IMR-90 (cell line): Measurements from ENCODE around the gene SLC44A5. TPM values are rescaled to one million over a fixed set of nuclear protein-coding genes. Genes with fewer than 3 reads are reported as not detected.

Experiments used
- ATAC-seq: fragments of 200-7000 bp; cut with Tn5 transposase; 2 replicates; pipeline ENCODE4 v1.9.1; 2020; ENCODE audit warnings: low read depth, mild to moderate bottlenecking, moderate library complexity
- BruUV-seq: library from RNA; stranded (reverse); fragments of 400-500 nt; replicated peaks from 2 replicates; lab custom pipeline; 2021; lab: Mats Ljungman, UMichigan
- CTCF ChIA-PET: fragments of 300-600 bp; formaldehyde crosslinking; extraction: SDS; loops from one replicate; lab custom pipeline; 2021; ENCODE audit warnings: antibody characterized with exemption; lab: Yijun Ruan, JAX
- POLR2A ChIA-PET: fragments of 300-600 bp; sonication (Branson Sonifier 250); formaldehyde crosslinking; loops from one replicate; lab custom pipeline; 2022; ENCODE audit warnings: antibody characterized with exemption; ENCODE audit not compliant: unreplicated experiment; lab: Charles Lee
- DNase-seq: peaks from one replicate; pipeline ENCODE4 v3.0.0; 2013
- H2AFZ ChIP-seq: replicated peaks from 2 replicates; pipeline ENCODE3; 2013; ENCODE audit warnings: low read length, mild to moderate bottlenecking; ENCODE audit not compliant: poor library complexity
- H2AK5ac ChIP-seq: 2 replicates; pipeline ENCODE4 v1.6.1; 2013; ENCODE audit warnings: low read depth, low read length, inconsistent platforms
- H2AK9ac ChIP-seq: replicated peaks from 2 replicates; pipeline ENCODE3; 2013; ENCODE audit warnings: mild to moderate bottlenecking, low read depth, low read length, moderate library complexity; ENCODE audit not compliant: poor library complexity
- H2BK120ac ChIP-seq: 2 replicates; pipeline ENCODE4 v1.6.1; 2013; ENCODE audit warnings: low read depth, low read length, inconsistent platforms
- H2BK15ac ChIP-seq: 3 replicates; pipeline ENCODE4 v1.6.1; 2013; ENCODE audit warnings: low read depth, low read length, inconsistent platforms
- H2BK20ac ChIP-seq: 2 replicates; pipeline ENCODE4 v1.6.1; 2013; ENCODE audit warnings: low read depth, mild to moderate bottlenecking, inconsistent platforms, low read length, moderate library complexity
- H2BK5ac ChIP-seq: 2 replicates; pipeline ENCODE4 v1.6.1; 2013; ENCODE audit warnings: mild to moderate bottlenecking, low read depth, low read length, inconsistent platforms; ENCODE audit not compliant: poor library complexity, severe bottlenecking
- H3K14ac ChIP-seq: replicated peaks from 2 replicates; pipeline ENCODE4 v1.6.1; 2013; ENCODE audit warnings: low read depth, low read length, inconsistent platforms
- H3K18ac ChIP-seq: 2 replicates; pipeline ENCODE4 v1.6.1; 2013; ENCODE audit warnings: low read depth, low read length, control low read depth
- H3K23ac ChIP-seq: 2 replicates; pipeline ENCODE4 v1.6.1; 2013; ENCODE audit warnings: low read depth, low read length, inconsistent platforms
- H3K27ac ChIP-seq: 2 replicates; pipeline ENCODE4 v1.5.1; 2013; ENCODE audit warnings: mild to moderate bottlenecking, control low read depth, low read length; ENCODE audit not compliant: insufficient read depth
- H3K27me3 ChIP-seq: 2 replicates; pipeline ENCODE4 v1.6.1; 2013; ENCODE audit warnings: low read length; ENCODE audit not compliant: control insufficient read depth, insufficient read depth
- H3K36me3 ChIP-seq: 2 replicates; pipeline ENCODE4 v1.6.1; 2013; ENCODE audit warnings: low read length, mixed read lengths; ENCODE audit not compliant: control insufficient read depth, insufficient read depth
- H3K4ac ChIP-seq: 2 replicates; pipeline ENCODE4 v1.6.1; 2013; ENCODE audit warnings: low read depth, low read length, inconsistent platforms
- H3K4me1 ChIP-seq: 2 replicates; pipeline ENCODE4 v1.6.1; 2013; ENCODE audit warnings: low read length, mixed read lengths; ENCODE audit not compliant: control insufficient read depth, insufficient read depth
- H3K4me2 ChIP-seq: 2 replicates; pipeline ENCODE4 v1.6.1; 2013; ENCODE audit warnings: low read depth, mild to moderate bottlenecking, control low read depth, low read length, moderate library complexity
- H3K4me3 ChIP-seq: 2 replicates; pipeline ENCODE4 v1.5.1; 2013; ENCODE audit warnings: low read depth, mild to moderate bottlenecking, control low read depth, low read length, moderate library complexity; ENCODE audit not compliant: insufficient read depth
- H3K56ac ChIP-seq: 2 replicates; pipeline ENCODE4 v1.6.1; 2013; ENCODE audit warnings: low read length, inconsistent platforms; ENCODE audit not compliant: insufficient read depth; ENCODE audit errors: extremely low read depth
- H3K79me1 ChIP-seq, 2 experiments: 2 replicates each; pipeline ENCODE4 v1.6.1; 2013; ENCODE audit warnings: low read length in 2 of 2, inconsistent platforms in 1 of 2, low read depth in 1 of 2
- H3K9ac ChIP-seq: 2 replicates; pipeline ENCODE4 v1.6.1; 2013; ENCODE audit warnings: low read depth, low read length, control low read depth
- H3K9me1 ChIP-seq: 2 replicates; pipeline ENCODE4 v1.6.1; 2013; ENCODE audit warnings: low read length, inconsistent platforms; ENCODE audit not compliant: insufficient read depth
- H3K9me3 ChIP-seq: 2 replicates; pipeline ENCODE4 v1.6.1; 2013; ENCODE audit warnings: low read length; ENCODE audit not compliant: control insufficient read depth, insufficient read depth
- H4K20me1 ChIP-seq: 2 replicates; pipeline ENCODE4 v1.6.1; 2013; ENCODE audit warnings: low read length, inconsistent platforms; ENCODE audit not compliant: insufficient read depth
- H4K5ac ChIP-seq: 2 replicates; pipeline ENCODE4 v1.6.1; 2013; ENCODE audit warnings: mild to moderate bottlenecking, low read depth, low read length, control low read depth
- H4K8ac ChIP-seq, 2 experiments: 2 replicates each; pipeline ENCODE4 v1.6.1; 2013; ENCODE audit warnings: low read depth in 2 of 2, low read length in 2 of 2, control low read depth in 1 of 2, inconsistent platforms in 1 of 2
- H4K91ac ChIP-seq: 2 replicates; pipeline ENCODE4 v1.6.1; 2013; ENCODE audit warnings: low read depth, low read length, inconsistent platforms; ENCODE audit not compliant: insufficient read depth
- BHLHE40 ChIP-seq: fragments of 150-350 bp; IDR thresholded peaks from 2 replicates; pipeline ENCODE4 v1.6.1; 2016; ENCODE audit warnings: mild to moderate bottlenecking, low read depth, low read length
- CEBPB ChIP-seq: IDR thresholded peaks from 2 replicates; pipeline ENCODE4 v1.6.1; 2012; ENCODE audit warnings: low read depth, low read length, improper control_type of control experiment
- CHD1 ChIP-seq: IDR thresholded peaks from 2 replicates; pipeline ENCODE4 v1.6.1; 2012; ENCODE audit warnings: low read depth, low read length, improper control_type of control experiment
- FOS ChIP-seq: fragments of 150-350 bp; IDR thresholded peaks from 2 replicates; pipeline ENCODE4 v1.6.1; 2016; ENCODE audit warnings: low read depth, low read length
- MAZ ChIP-seq: IDR thresholded peaks from 2 replicates; pipeline ENCODE4 v1.6.1; 2012; ENCODE audit warnings: low read depth, mild to moderate bottlenecking, low read length, improper control_type of control experiment, moderate library complexity, borderline replicate concordance
- MXI1 ChIP-seq: IDR thresholded peaks from 2 replicates; pipeline ENCODE4 v1.6.1; 2012; ENCODE audit warnings: low read depth, mild to moderate bottlenecking, low read length, moderate library complexity, borderline replicate concordance
- RAD21 ChIP-seq: IDR thresholded peaks from 2 replicates; pipeline ENCODE4 v1.6.1; 2012; ENCODE audit warnings: low read length, improper control_type of control experiment
- RCOR1 ChIP-seq: IDR thresholded peaks from 2 replicates; pipeline ENCODE4 v1.6.1; 2012; ENCODE audit warnings: mild to moderate bottlenecking, low read length, improper control_type of control experiment; ENCODE audit not compliant: insufficient replicate concordance
- RFX5 ChIP-seq: IDR thresholded peaks from 2 replicates; pipeline ENCODE4 v1.8.0; 2012; ENCODE audit warnings: low read depth, mild to moderate bottlenecking, low read length, moderate library complexity
- SMC3 ChIP-seq: fragments of 150-350 bp; IDR thresholded peaks from 2 replicates; pipeline ENCODE4 v1.6.1; 2016; ENCODE audit warnings: low read depth, mild to moderate bottlenecking, antibody characterized with exemption, low read length, moderate library complexity
- WGBS, 2 experiments: methylation state at CpG; one replicate each; pipeline versions ENCODE4 v1.1.5 to v1.1.7; 2013; ENCODE audit warnings: missing lambda C conversion rate in 2 of 2; ENCODE audit not compliant: insufficient read length in 1 of 2; ENCODE audit errors: extremely low coverage in 2 of 2; 5-methylcytosine and 5-hydroxymethylcytosine counted together
- dilution Hi-C: fragments of 300-500 bp; cut with HindIII; formaldehyde crosslinking; loops from one replicate; pipeline ENCODE4 v1.14.3; 2018; ENCODE audit warnings: low sequenced_read_pairs; ENCODE audit not compliant: unreplicated experiment
- in situ Hi-C: fragments of 300-500 bp; cut with MboI; formaldehyde crosslinking; loops from 3 replicates; pipeline ENCODE4 v1.14.3; 2019; ENCODE audit warnings: low sequenced_read_pairs, inconsistent platforms, mixed read lengths
- intact Hi-C: fragments of 100-400 bp; cut with micrococcal nuclease; formaldehyde crosslinking; loops from 2 replicates; pipeline ENCODE4 v1.10.0; 2022
- polyA plus RNA-seq, 3 experiments: library from polyadenylated mRNA; depleted of rRNA; stranded (reverse); fragments of >200 nt; gene quantifications; 2 replicates each; pipeline ENCODE4 v1.2.3, GENCODE V29; 2012; ENCODE audit warnings: low replicate concordance in 1 of 3
- total RNA-seq: library from RNA; depleted of rRNA; stranded (reverse); fragments of >200 nt; gene quantifications from 2 replicates; pipeline ENCODE4 v1.2.3, GENCODE V29; 2012
- TF ChIP-seq, protein P1 (sequence below): fragments of 150-350 bp; IDR thresholded peaks from 2 replicates; pipeline ENCODE4 v1.6.1; 2016; ENCODE audit warnings: low read depth, mild to moderate bottlenecking, low read length, moderate library complexity, borderline replicate concordance
- TF ChIP-seq, protein P2 (sequence below): conservative IDR thresholded peaks from 2 replicates; pipeline ENCODE4 v1.5.1; 2012; ENCODE audit warnings: mild to moderate bottlenecking, low read depth, low read length, improper control_type of control experiment
- TF ChIP-seq, protein P3 (sequence below): fragments of 150-350 bp; IDR thresholded peaks from 2 replicates; pipeline ENCODE4 v1.6.1; 2017; ENCODE audit warnings: mild to moderate bottlenecking, antibody characterized with exemption, low read length, low read depth

SLC44A5 gene
- total and polyA plus RNA-seq, 2 of the 4 experiments (the other 2 are of a cell fraction): under 0.01 TPM; not detected in 1

DNA sequence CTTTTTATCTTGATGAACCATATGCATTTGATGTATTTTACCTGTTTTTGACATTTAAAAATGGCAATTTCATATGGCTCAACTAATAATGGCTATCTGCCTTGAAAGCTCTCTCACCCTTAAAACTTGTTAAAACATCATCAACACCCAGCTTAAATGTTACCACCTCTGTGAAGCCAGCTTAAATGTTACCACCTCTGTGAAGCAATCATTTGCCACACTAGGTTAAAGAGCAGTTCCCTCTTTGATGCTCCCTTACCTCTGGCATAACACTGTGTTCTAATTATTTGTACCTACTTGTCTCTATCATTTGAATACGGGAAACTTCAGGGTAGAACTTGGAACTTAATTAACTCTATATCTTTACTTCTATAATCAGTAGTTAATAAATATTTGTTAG lies 294.7 kb downstream of the SLC44A5 start:
- Histone ChIP-seq H2AK5ac (no peak overlapping the region), H3K4me2 (no peak overlapping the region), H3K9ac (no peak overlapping the region), H2BK5ac (no peak overlapping the region), H3K56ac (no peak overlapping the region), H3K27ac (no peak overlapping the region), H2BK20ac (no peak overlapping the region), H2AK9ac (no peak overlapping the region), H4K8ac (no peak overlapping the region), H3K4me3 (no peak overlapping the region), H2BK120ac (no peak overlapping the region), H3K79me1 (no peaks in the 10 kb centered on the region), H3K23ac (no peak overlapping the region), H3K9me1 (no peaks in the 10 kb centered on the region), H3K36me3 (no peaks in the 10 kb centered on the region), H3K14ac (no peak overlapping the region), H4K20me1 (no peaks in the 10 kb centered on the region), H4K91ac (no peak overlapping the region), H3K4ac (no peak overlapping the region), H3K18ac (no peak overlapping the region), H3K9me3 (peaks cover 6% of the 10 kb centered on the region; the same call in 1 of the 2 replicates), H3K4me1 (no peaks in the 10 kb centered on the region), H3K27me3 (no peaks in the 10 kb centered on the region), H2AFZ (no peak overlapping the region), H4K5ac (no peak overlapping the region), H2BK15ac (no peak overlapping the region)
- no CpG with 5 or more reads among the region's 1 CpG for WGBS, 2 experiments
- no peak for DNase-seq
- in situ Hi-C loops: no loop called here
- no peak for ATAC-seq
- dilution Hi-C loops: no loop called here
- TF ChIP-seq CEBPB (no peak), CHD1 (no peak), SMC3 (no peak), RFX5 (no peak), BHLHE40 (no peak), RCOR1 (no peak), RAD21 (no peak), FOS (no peak), MAZ (no peak), MXI1 (no peak)
- TF ChIP-seq, protein P1, sequence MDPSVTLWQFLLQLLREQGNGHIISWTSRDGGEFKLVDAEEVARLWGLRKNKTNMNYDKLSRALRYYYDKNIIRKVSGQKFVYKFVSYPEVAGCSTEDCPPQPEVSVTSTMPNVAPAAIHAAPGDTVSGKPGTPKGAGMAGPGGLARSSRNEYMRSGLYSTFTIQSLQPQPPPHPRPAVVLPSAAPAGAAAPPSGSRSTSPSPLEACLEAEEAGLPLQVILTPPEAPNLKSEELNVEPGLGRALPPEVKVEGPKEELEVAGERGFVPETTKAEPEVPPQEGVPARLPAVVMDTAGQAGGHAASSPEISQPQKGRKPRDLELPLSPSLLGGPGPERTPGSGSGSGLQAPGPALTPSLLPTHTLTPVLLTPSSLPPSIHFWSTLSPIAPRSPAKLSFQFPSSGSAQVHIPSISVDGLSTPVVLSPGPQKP: no peak
- TF ChIP-seq, protein P2, sequence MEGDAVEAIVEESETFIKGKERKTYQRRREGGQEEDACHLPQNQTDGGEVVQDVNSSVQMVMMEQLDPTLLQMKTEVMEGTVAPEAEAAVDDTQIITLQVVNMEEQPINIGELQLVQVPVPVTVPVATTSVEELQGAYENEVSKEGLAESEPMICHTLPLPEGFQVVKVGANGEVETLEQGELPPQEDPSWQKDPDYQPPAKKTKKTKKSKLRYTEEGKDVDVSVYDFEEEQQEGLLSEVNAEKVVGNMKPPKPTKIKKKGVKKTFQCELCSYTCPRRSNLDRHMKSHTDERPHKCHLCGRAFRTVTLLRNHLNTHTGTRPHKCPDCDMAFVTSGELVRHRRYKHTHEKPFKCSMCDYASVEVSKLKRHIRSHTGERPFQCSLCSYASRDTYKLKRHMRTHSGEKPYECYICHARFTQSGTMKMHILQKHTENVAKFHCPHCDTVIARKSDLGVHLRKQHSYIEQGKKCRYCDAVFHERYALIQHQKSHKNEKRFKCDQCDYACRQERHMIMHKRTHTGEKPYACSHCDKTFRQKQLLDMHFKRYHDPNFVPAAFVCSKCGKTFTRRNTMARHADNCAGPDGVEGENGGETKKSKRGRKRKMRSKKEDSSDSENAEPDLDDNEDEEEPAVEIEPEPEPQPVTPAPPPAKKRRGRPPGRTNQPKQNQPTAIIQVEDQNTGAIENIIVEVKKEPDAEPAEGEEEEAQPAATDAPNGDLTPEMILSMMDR: no peak
- TF ChIP-seq, protein P3, sequence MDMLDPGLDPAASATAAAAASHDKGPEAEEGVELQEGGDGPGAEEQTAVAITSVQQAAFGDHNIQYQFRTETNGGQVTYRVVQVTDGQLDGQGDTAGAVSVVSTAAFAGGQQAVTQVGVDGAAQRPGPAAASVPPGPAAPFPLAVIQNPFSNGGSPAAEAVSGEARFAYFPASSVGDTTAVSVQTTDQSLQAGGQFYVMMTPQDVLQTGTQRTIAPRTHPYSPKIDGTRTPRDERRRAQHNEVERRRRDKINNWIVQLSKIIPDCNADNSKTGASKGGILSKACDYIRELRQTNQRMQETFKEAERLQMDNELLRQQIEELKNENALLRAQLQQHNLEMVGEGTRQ: no peak
- ChIA-PET POLR2A (no interaction called here), CTCF (no interaction called here)
- intact Hi-C loops: no loop called here
- BruUV-seq: no TSS peak
